ENCODE measurements around the gene KDM2B. TPM values are rescaled to one million over a fixed set of nuclear protein-coding genes. Genes with fewer than 3 reads are reported as not detected.

KDM2B gene
- total RNA-seq, 4 donors from 2014 or later = 13.6 to 23.5 (median 20.0) TPM

DNA sequence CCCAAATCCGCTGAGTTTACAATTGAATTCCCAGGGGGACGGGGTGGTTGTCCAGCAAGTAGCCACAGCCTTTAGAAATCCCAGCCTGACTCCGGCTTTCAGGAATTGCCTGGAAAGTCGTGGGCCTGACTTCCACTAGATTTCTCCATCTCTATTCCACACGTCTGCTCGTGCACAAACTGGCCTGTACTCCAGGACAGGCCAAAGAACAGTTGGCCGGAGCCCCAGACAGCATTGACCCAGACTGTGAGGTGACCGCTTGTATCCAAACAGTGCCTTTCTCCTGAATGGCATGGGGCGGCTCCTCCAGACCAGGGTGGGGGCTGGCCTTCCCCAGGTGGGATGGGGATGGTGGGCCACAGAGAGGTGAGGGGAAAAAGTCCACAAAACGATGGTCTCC, 62.2 kb downstream of the KDM2B start:
- 90% methylated on average over 10 of the region's 10 CpGs for WGBS
- no peaks in the 10 kb centered on the region for H3K9me3 ChIP-seq
- no peak for TF ChIP-seq CTCF (IDR thresholded peaks at IDR 0.05)
- H3K36me3 ChIP-seq = peaks cover 0 to 23% (median 12%) of the 10 kb centered on the region in 4 donors
- H3K4me3 ChIP-seq = no peak overlapping the region
- H3K27me3 ChIP-seq = no peaks in the 10 kb centered on the region
- H3K4me1 ChIP-seq = peaks cover 7 to 24% (median 16%) of the 10 kb centered on the region in 4 donors
- H3K27ac ChIP-seq (replicated peaks in 1 of 4) = no peak overlapping the region
- no peak for DNase-seq (ENCODE audit: extremely low spot score)
- intact Hi-C loops (cut with DNase I) = no loop called here

DNA sequence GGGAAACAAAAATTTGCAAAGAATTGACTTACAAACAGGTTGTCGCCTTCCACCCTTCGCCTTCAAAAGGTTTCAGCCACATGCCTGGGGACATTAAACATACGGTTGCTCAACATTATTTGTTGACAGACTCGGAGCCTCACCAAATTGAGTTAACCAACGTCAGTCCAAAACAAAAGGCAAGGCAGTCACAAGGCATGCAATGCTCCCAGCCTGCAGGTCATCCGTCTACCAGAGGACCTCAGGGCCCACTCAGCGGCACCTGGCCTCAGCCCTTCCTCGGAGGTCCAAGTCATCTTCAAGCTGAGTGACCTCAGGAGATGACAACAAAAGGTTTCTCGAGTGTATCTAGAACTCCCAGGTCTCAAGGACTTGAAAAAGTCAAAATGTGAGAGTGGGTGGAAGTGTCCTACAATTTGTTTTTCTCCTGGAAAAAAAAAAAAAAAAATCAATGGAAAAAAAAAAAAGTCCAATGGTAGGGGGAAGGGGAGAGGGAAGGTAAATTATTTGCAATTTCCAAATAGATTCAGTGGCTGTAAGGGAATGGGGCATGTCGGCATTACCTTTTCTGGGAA, 64.3 kb downstream of the KDM2B start:
- intact Hi-C loops (cut with DNase I) = no loop called here
- TF ChIP-seq CTCF (IDR thresholded peaks at IDR 0.05) (no peak), EP300 (IDR thresholded peaks at IDR 0.05) (no peak), POLR2A (IDR thresholded peaks at IDR 0.05; ENCODE audit: low read depth) (no peak), POLR2AphosphoS5 (IDR thresholded peaks at IDR 0.05) (no peak)
- Histone ChIP-seq H3K27me3 (no peaks in the 10 kb centered on the region), H3K36me3 (peaks cover 0 to 36% (median 28%) of the 10 kb centered on the region in 4 donors), H3K9me3 (no peaks in the 10 kb centered on the region), H3K27ac (replicated peaks in 1 of 4) (no peak overlapping the region), H3K4me3 (no peak overlapping the region), H3K4me1 (peaks cover 7 to 16% (median 11%) of the 10 kb centered on the region in 4 donors)
- no peak for DNase-seq (ENCODE audit: extremely low spot score)
- WGBS = 95% methylated on average over 10 of the region's 10 CpGs

GRCh38 chr12:121515615-121516014, 65.2 kb downstream of the KDM2B start:
- WGBS = 81% methylated on average over 7 of the region's 7 CpGs
- Histone ChIP-seq H3K4me1 (peaks cover 3 to 12% (median 7%) of the 10 kb centered on the region in 4 donors), H3K9me3 (no peaks in the 10 kb centered on the region), H3K27ac (replicated peaks in 1 of 4) (no peak overlapping the region), H3K27me3 (no peaks in the 10 kb centered on the region), H3K4me3 (no peak overlapping the region), H3K36me3 (peaks cover 0 to 34% (median 26%) of the 10 kb centered on the region in 4 donors)
- intact Hi-C loops (cut with DNase I) = no loop called here
- no peak for DNase-seq (ENCODE audit: extremely low spot score)
- TF ChIP-seq CTCF (IDR thresholded peaks at IDR 0.05) (no peak), POLR2AphosphoS5 (IDR thresholded peaks at IDR 0.05) (no peak), EP300 (IDR thresholded peaks at IDR 0.05) (no peak), POLR2A (IDR thresholded peaks at IDR 0.05; ENCODE audit: low read depth) (no peak)

DNA sequence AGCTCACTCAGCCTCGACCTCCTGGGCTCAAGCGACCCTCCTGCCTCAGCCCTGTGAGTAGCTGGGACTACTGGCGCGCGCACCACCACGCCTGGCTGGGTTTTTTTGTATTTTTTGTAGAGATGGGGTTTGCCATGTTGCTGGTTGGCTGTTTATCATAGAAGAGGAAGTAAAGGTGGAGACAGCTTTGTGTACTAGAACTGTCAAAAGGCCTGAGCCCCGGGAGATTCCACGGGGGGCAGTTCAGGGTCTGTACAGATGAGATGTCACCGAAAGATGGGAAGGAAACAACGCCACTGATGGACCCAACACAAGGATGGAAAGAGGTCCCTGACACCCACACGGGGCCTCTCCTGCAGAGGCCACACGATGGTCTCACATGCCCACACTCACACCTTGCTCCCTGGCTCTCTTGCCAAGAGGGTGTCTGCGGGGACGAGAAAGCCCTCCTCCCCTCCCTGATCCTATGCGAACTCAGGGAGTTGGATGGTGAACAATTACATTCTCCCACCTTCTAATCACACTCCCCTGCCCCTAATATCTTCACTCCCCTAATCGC, 66.6 kb downstream of the KDM2B start:
- no peak overlapping the region for H3K4me3 ChIP-seq
- 73% methylated on average over 16 of the region's 16 CpGs for WGBS
- H3K27me3 ChIP-seq = no peaks in the 10 kb centered on the region
- H3K9me3 ChIP-seq = no peaks in the 10 kb centered on the region
- no peak for DNase-seq (ENCODE audit: extremely low spot score)
- intact Hi-C loops (cut with DNase I) = no loop called here
- TF ChIP-seq POLR2AphosphoS5 (IDR thresholded peaks at IDR 0.05) = no peak
- no peak for TF ChIP-seq EP300 (IDR thresholded peaks at IDR 0.05)
- TF ChIP-seq CTCF (IDR thresholded peaks at IDR 0.05) = no peak
- no peak for TF ChIP-seq POLR2A (IDR thresholded peaks at IDR 0.05; ENCODE audit: low read depth)
- peaks cover 0 to 10% (median 5%) of the 10 kb centered on the region in 4 donors for H3K4me1 ChIP-seq
- peaks cover 0 to 43% (median 36%) of the 10 kb centered on the region in 4 donors for H3K36me3 ChIP-seq
- H3K27ac ChIP-seq (replicated peaks in 1 of 4) = no peak overlapping the region

Data from esophagus muscularis mucosa (tissue), 4 donors.